ENCODE measurements around the gene CHPF2. TPM values are rescaled to one million over a fixed set of nuclear protein-coding genes. Genes with fewer than 3 reads are reported as not detected.

The CHPF2 gene, protein sequence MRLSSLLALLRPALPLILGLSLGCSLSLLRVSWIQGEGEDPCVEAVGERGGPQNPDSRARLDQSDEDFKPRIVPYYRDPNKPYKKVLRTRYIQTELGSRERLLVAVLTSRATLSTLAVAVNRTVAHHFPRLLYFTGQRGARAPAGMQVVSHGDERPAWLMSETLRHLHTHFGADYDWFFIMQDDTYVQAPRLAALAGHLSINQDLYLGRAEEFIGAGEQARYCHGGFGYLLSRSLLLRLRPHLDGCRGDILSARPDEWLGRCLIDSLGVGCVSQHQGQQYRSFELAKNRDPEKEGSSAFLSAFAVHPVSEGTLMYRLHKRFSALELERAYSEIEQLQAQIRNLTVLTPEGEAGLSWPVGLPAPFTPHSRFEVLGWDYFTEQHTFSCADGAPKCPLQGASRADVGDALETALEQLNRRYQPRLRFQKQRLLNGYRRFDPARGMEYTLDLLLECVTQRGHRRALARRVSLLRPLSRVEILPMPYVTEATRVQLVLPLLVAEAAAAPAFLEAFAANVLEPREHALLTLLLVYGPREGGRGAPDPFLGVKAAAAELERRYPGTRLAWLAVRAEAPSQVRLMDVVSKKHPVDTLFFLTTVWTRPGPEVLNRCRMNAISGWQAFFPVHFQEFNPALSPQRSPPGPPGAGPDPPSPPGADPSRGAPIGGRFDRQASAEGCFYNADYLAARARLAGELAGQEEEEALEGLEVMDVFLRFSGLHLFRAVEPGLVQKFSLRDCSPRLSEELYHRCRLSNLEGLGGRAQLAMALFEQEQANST
- total RNA-seq: 20.8 TPM

DNA sequence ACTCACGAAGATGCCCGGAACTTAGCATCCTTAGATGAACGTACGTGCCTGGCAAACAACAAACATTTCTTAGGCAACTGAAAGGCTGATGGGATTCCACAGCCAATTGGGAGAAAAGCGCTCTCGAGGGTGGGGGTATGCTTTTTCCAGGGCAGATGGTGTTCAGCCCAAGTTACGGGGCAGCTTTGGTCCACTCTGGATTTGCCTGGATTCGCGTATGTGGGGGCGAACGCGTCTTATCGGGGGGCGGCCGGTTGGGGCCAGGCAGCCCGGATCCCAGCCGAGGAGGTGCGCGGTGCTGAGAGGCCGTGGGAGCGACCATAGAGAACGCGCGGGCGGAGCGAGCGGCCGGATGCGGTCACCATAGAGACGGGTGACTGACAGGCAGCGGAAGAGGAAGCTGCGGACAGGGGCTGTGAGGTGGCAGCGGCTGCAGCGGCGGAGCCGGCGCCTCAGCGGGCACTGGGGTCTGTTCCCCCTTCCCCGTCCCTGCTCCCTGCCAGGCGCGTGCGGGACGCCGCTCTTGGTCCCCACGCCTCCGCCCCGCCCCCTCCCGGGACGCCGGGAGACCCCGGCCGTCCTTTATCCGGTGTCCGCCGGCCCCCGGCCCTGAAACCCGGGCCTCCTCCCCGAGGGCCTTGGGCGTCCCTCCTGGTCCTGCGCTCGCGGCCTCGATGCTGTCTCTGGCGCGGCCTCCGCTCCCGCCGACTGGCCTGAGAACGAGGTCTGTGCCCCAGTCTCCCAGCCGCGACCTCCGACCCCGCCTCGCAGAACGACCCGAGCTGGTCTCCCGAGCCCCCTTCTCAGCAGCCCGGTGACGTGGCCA is at the start of gene CHPF2:
Gene CHPF2, plus strand, starts transcription at position 393 of the 826 bp plus-strand sequence. CDS start 1,529 bp downstream, outside the sequence.

DNA sequence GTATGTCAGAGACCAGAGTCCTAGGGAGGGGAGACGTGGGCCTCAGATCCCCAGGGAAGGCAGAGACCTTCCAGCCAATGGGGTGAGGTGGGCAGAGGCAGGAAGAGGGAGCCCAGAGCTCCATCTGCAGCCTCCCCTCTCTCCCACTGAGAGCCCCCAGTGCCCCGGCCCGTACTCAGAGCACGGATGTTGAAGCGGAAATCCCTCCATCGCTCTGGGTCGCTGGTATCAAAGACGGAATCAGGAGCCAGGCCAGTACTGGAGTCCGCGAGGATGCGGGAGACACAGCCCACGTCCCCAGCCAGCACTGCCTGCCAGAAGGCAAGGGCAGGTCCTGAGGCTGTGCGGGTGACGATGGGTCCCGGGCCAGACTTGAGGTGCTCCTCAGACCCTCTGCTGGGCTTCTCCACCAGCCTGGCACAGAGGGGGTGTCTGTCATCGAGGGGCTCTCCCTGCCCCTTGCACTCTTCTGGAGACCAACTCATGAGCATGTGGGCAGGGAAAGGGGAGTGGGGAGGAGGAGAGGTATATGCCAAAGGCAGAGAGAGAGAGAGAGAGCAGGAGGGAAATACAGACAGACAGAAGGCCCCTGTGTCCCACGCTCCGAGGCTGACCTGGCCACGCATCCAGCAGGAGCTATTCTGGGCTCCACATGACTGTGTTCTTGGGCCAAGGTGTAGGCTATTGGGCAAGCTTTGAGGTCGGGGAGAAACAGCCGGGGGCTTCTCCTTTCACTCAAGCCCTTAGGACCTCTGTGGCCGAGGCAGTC is 45.5 kb upstream of the CHPF2 start, which contains the start of gene ASB10:
Gene ASB10, minus strand, starts transcription at position 611 of the 769 bp plus-strand sequence. Its CDS starts 120 bp downstream, at position 491.

DNA sequence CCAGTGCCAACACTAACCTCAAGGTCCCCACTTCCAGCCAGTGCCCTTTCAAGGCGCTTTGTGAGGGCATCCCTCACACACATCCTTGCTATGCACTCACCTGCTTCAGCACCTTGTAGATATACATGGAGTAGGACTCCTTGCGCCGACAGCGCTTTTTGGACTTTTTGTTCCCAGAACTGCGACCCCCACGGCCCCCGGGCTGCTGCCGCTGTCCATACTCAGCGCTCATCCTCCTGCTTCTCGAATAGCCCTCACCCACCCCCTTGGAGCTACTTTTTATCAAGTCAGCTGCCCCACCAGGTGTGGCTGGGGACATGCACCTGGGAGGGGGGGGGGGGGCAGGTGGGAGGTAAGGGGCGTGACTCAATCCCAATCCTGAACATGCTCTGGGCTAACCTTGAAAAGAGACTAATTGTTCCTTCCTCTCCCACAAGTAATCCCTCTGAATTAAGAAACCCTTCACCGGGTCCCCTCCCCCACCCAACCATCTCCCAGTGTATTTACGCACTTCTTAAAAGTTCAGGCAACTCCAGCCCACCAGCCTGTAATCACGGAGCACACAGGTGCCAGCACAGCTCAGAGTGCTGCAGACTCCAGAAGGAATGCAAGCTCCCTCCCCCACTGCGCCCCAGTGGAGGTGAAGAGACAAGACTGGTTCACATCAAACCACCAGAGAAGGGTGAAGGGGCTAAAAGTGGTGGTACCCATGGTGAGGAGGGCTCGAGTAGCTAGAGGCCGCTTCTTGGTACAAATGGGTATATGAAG is 22.0 kb upstream of the CHPF2 start, which contains the start of gene H2BK1:
Gene H2BK1, minus strand, starts transcription at position 402 of the 768 bp plus-strand sequence. Its CDS starts 170 bp downstream, at position 232.

DNA sequence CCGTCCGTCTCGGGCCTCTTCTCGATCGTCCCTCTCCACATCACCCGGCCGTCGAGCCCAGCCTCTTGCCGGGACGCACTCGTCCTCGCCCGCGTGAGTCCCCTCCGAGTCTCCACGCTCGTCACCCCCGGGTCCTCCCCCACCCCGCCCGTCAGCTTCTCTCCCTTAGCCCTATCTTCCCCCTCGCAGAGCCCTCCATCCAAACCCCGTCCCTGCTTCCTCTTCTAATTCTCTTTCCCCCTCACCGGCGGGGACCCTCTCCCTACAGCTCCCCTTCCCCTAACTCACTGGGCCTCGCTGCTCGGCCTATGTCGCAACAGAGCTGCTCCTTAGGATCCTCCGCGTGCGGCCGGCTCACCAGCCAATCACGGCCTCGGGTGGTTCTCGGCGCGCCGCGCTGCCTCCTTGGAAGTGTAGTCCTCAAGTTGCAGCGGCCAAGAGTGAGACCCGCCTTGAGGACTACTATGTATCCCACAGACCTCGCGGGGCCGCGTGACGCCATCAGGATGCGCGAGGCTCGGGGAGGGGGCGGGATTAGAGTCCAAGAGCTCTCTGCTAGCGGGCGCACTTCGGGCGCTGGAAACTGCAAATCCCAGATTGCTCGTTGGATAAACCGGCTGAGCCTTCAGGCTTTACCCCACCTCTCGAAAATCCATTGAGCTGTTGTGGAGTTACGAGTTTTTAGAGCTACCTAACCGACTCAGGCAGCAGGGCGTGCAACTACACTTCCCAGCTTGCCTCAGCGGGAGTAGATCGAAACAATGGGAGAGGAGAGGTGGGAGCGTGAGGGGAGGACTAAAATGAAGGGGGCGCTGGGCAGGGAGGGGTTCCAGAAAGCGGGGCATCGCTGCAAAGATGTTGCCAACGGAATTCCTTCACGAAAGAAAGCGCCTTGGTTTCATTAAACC is 5.2 kb upstream of the CHPF2 start, which contains the start of gene ABCF2:
Gene ABCF2, minus strand, starts transcription at position 331 of the 908 bp plus-strand sequence. CDS start 747 bp downstream, outside the sequence.

DNA sequence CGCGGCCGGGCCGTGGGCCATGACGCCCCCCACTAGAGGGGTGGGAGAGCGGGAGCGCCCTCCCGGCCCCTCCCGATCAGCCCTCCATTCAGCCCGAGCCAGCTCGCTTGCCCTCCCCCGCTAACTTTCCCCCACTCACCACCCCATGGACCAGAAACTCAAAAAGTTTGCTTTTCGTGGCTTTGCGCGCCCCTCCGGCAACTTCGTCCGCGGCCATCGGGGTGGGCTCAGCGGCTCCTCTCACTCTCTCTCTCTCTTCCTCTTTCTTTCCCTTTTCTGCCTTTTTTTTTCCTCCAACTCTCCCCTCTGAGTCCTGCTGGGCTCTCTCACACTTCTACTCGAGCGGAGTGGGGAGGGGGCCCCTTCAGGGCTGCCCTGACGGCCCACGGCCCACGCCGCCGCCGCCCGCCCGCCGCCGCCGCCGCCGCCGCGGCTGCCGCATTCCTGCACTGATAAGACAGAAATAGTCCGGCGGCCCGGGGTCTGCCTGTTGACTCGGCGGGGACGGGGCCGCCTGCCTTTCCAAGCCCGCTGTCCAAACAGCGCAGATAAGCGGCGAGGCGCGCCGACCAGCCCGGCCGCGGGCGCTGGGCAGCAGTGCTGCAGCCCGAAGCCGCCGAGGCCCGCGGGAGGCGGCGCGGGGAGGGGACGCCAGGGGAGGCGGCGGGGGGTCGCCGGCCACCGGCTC is 16.2 kb downstream of the CHPF2 start, which contains the start of gene SMARCD3:
Gene SMARCD3, minus strand, starts transcription at position 349 of the 688 bp plus-strand sequence. Its CDS starts 132 bp downstream, at position 217.

Other genes with a start within 250 kb of the CHPF2 start
- gene NOS3, start 241.5 kb upstream of the CHPF2 start, total RNA-seq: 2.5 TPM
- 3.9 TPM for gene ATG9B, start 208.0 kb upstream of the CHPF2 start, total RNA-seq
- 38.8 TPM for gene ABCB8, start 204.0 kb upstream of the CHPF2 start, total RNA-seq
- gene ASIC3, start 184.0 kb upstream of the CHPF2 start, total RNA-seq: 1.4 TPM
- 55.4 TPM for gene CDK5, start 174.6 kb upstream of the CHPF2 start, total RNA-seq
- 15.9 TPM for gene SLC4A2, start 172.9 kb upstream of the CHPF2 start, total RNA-seq
- 35.5 TPM for gene FASTK, start 151.7 kb upstream of the CHPF2 start, total RNA-seq
- 12.0 TPM for gene TMUB1, start 149.0 kb upstream of the CHPF2 start, total RNA-seq
- gene AGAP3, start 146.0 kb upstream of the CHPF2 start, total RNA-seq: 68.5 TPM
- gene GBX1, start 64.8 kb upstream of the CHPF2 start, total RNA-seq: 1.6 TPM
- not detected for gene ASB10, start 45.2 kb upstream of the CHPF2 start, total RNA-seq
- gene H2BK1, start 22.0 kb upstream of the CHPF2 start, total RNA-seq: not detected
- 26.1 TPM for gene ABCF2, start 5.3 kb upstream of the CHPF2 start, total RNA-seq
- 213 TPM for gene SMARCD3, start 16.2 kb downstream of the CHPF2 start, total RNA-seq
- gene NUB1, start 109.3 kb downstream of the CHPF2 start, total RNA-seq: 38.3 TPM
- 21.2 TPM for gene WDR86, start 177.6 kb downstream of the CHPF2 start, total RNA-seq
- not detected for gene CRYGN, start 207.7 kb downstream of the CHPF2 start, total RNA-seq

Measured in diencephalon (tissue), 1 donor.